Memory B cell (primary cell): ENCODE measurements around the gene PTCHD1.

Experiments
- ATAC-seq: fragments of 150-1000 bp; cut with Tn5 transposase; 2 replicates; pipeline ENCODE4 v1.10.0; 2021; ENCODE audit warnings: low read depth, mild to moderate bottlenecking, moderate library complexity
- DNase-seq, 2 donors: peaks; one replicate each; pipeline ENCODE4 v3.0.0; 2022; ENCODE audit warnings: low spot score in 2 of 2
- H3K27ac Mint-ChIP-seq: one replicate; pipeline ENCODE4 v1.8.0; 2022; ENCODE audit warnings: mild to moderate bottlenecking, moderate library complexity, mixed read lengths
- H3K27me3 Mint-ChIP-seq: one replicate; pipeline ENCODE4 v1.8.0; 2022; ENCODE audit warnings: mixed read lengths
- H3K36me3 Mint-ChIP-seq: one replicate; pipeline ENCODE4 v1.8.0; 2022; ENCODE audit warnings: mild to moderate bottlenecking, mixed read lengths
- H3K4me1 Mint-ChIP-seq: one replicate; pipeline ENCODE4 v1.8.0; 2022; ENCODE audit warnings: mixed read lengths
- H3K4me3 Mint-ChIP-seq: one replicate; pipeline ENCODE4 v1.8.0; 2022; ENCODE audit warnings: mild to moderate bottlenecking, moderate library complexity, mixed read lengths
- H3K9me3 Mint-ChIP-seq: one replicate; pipeline ENCODE4 v1.8.0; 2022; ENCODE audit warnings: mixed read lengths

PTCHD1 gene

DNA sequence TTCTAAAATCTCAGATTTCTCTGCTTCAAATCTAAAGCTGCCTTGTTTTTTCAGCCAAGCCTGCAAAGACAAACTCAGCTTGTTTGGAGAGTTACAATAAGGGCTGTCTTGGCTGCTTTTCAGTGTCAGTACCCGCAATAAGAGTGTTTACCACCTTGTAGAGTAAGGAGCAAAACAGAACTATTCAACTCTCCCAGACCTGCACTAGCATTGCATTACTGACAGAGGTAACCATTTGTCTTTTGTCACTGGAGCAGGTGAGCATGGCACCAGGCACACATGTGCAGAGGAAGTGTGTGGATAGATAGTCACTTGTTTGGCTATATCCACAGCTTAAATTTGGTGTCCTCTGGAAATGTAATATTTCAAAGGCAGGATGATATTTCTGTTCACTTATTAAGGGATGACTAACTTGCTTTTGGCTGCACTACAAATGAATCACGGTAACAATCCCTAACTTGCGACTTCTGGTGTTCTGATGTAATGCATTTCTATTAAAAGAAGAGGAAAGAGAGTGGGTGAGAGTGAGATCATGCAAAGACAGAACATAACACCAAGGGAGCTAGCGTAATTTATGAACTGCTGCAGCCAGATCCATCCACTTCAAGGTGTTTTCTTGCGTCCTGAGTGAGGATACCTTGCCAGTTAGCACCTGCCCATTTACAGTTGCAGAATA lies 38.6 kb downstream of the PTCHD1 start:
- H3K27ac Mint-ChIP-seq = no peak overlapping the region
- no peaks in the 10 kb centered on the region for H3K27me3 Mint-ChIP-seq
- no peak overlapping the region for H3K4me3 Mint-ChIP-seq
- ATAC-seq = no peak
- no peaks in the 10 kb centered on the region for H3K4me1 Mint-ChIP-seq
- DNase-seq = no peak
- H3K9me3 Mint-ChIP-seq = no peaks in the 10 kb centered on the region
- H3K36me3 Mint-ChIP-seq = no peaks in the 10 kb centered on the region

DNA sequence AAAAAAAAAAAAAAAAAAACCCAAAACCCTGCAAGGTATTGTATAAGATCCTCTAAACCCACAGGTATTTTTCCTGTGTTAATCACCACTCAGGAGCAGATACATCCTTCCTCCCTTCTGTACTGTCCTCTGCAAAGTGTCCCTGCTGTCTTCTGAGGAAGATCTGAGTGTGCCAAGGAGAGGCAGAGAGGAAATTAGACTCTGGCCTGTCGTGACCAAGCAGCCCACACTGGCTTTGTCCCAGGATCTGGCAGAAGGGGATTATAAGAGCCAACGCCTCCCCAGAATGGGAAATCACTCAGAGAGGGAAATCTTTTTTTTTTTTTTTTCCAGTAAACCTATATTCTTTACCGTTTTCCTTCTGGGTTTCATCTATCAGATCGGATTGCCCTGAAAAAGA lies 39.6 kb downstream of the PTCHD1 start:
- Mint-ChIP-seq H3K27me3 (no peaks in the 10 kb centered on the region), H3K27ac (no peak overlapping the region), H3K9me3 (no peaks in the 10 kb centered on the region), H3K36me3 (no peaks in the 10 kb centered on the region), H3K4me1 (no peaks in the 10 kb centered on the region), H3K4me3 (no peak overlapping the region)
- no peak for ATAC-seq
- DNase-seq = no peak

DNA sequence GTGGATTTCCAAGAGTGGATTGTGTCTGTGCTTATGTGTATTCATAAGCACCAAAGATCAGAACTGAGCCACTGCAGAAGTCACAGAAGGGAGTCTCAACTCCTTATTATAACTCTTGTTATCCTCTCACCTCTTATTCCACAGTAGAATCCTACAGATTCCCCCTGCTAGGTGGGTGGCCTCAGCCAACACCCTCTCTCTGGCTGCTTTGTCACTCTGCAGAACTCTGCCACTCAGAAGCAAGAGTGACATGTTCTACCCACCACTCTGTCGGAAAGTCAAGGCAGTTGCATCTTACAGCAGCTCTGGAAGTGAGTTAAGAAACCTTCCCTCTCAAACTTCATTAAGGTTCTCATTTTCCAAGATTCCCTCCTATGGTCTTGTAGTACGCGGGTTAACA lies 41.9 kb downstream of the PTCHD1 start:
- H3K36me3 Mint-ChIP-seq = no peaks in the 10 kb centered on the region

DNA sequence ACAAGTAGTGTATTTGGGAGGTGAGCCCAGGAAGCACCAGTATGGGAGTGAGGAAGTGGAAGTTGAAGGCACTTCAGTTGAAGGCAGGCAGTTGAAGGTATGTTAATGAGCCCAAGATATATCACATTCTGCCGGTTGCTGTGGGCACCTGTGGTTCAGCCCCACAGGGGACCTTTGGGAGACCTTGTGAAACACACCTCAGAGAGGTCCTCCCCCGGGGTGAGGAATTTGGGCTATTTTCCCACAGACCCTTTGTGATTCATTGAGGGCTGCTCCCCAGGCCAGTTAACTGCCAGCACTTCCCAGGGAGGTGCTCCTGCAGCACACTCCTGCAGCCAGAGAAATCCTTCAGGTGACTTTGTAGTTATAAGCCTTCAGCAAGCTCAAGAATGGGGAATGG lies 45.9 kb downstream of the PTCHD1 start:
- DNase-seq = no peak
- no peaks in the 10 kb centered on the region for H3K36me3 Mint-ChIP-seq
- no peaks in the 10 kb centered on the region for H3K9me3 Mint-ChIP-seq
- no peak for ATAC-seq
- peaks cover 2% of the 10 kb centered on the region for H3K27me3 Mint-ChIP-seq
- H3K27ac Mint-ChIP-seq = no peak overlapping the region
- no peak overlapping the region for H3K4me3 Mint-ChIP-seq
- peaks cover 3% of the 10 kb centered on the region for H3K4me1 Mint-ChIP-seq

More for the DNA sequence above, 41.9 kb downstream of the PTCHD1 start:
- Mint-ChIP-seq H3K4me3 (no peak overlapping the region), H3K9me3 (no peaks in the 10 kb centered on the region), H3K27me3 (no peaks in the 10 kb centered on the region), H3K27ac (no peak overlapping the region), H3K4me1 (no peaks in the 10 kb centered on the region)
- no peak for DNase-seq
- ATAC-seq = no peak

DNA sequence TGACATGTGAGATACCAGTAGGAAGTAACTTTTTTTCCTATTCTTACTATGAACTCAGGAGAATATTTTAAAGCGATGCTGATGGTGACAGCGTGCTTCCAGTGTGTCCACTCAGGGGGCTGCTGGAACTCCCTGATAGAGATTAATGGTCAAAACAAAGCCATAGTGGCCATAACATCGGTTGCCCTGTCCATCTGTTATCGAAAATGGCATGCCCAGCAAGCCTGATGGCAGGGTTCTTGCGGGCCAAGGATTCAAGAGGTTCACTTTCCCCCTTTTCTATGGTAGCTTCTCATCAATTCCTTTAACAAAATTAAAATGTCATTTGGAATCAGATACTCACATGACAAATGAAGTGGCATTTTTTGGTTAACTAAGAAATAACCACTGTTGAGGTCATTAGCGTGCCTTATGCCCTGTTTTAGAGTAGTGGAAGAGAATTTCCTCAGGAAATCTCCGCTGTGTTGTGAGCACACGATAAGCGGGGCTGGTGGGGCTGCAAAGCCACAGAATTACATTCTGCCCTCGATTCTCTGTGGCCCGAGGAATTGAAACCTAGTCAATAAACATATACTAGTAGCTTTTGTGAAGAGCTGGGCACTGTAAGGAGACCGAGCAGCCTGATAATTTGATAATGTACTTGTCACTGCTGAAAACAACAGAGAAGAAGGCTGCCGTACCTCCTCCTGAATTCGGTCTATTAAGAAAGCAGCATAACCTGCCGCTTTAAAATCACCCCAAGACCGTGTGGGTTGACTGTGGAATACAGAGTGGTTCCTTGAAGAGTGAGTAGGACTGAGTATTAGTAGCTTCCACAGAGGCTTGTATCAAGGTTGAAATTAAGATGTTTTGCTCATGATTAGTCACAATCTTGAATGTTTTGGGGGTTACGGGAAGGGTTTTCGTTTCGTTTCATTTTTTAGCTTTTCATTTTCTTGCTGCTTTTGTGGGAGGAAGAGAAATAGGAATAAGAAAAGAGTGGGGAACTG lies 46.7 kb downstream of the PTCHD1 start:
- Mint-ChIP-seq H3K27me3 (peaks cover 2% of the 10 kb centered on the region), H3K4me3 (peak overlapping the region; percentile 52), H3K27ac (no peak overlapping the region), H3K36me3 (no peaks in the 10 kb centered on the region), H3K4me1 (peaks cover 3% of the 10 kb centered on the region), H3K9me3 (no peaks in the 10 kb centered on the region)
- no peak for DNase-seq
- no peak for ATAC-seq

DNA sequence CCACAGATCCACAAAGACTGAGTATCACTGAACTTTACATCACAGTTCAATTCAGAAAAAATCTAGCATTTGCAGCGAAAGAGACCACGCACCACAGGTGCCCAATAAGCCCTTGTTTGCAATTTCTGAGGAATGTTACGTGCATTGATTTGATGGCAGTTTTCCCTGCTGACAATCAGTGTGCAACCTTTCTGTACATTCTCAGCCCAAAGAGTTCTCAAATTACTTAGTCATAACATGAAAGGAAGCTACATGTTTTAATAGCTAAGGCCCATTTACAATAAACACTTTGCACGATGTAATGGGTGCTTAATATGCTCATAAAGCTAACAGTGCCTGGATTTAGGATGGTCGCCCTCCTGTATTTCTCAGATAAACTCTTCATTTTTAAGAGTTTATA lies 47.9 kb downstream of the PTCHD1 start:
- Mint-ChIP-seq H3K4me3 (no peak overlapping the region), H3K9me3 (no peaks in the 10 kb centered on the region)

DNA sequence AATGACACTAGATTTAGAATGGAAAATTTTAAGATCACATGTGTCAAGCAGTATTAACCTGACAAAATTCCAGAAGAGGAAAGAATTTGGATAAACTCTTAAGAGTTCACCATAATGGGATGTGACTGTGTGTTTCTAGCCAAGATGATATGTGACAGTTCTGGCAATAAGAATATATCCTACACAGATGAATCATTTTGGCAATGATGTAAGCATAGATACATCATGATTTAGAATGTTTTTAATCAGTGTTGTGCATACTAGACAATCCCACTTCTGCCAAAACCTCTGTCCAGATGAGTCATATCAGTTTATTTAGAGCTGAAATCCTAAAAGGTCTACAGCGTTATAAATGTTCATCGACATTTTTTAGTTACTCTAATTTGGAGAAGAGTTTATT lies 48.8 kb downstream of the PTCHD1 start:
- no peak overlapping the region for H3K27ac Mint-ChIP-seq
- no peak for DNase-seq
- ATAC-seq = no peak
- no peaks in the 10 kb centered on the region for H3K36me3 Mint-ChIP-seq
- H3K27me3 Mint-ChIP-seq = peaks cover 4% of the 10 kb centered on the region
- H3K4me1 Mint-ChIP-seq = peaks cover 3% of the 10 kb centered on the region
- H3K9me3 Mint-ChIP-seq = no peaks in the 10 kb centered on the region
- no peak overlapping the region for H3K4me3 Mint-ChIP-seq

More for the DNA sequence above, 47.9 kb downstream of the PTCHD1 start:
- H3K36me3 Mint-ChIP-seq = no peaks in the 10 kb centered on the region
- H3K27me3 Mint-ChIP-seq = peaks cover 3% of the 10 kb centered on the region
- DNase-seq (no peak), ATAC-seq (no peak)
- no peak overlapping the region for H3K27ac Mint-ChIP-seq
- peaks cover 3% of the 10 kb centered on the region for H3K4me1 Mint-ChIP-seq

DNA sequence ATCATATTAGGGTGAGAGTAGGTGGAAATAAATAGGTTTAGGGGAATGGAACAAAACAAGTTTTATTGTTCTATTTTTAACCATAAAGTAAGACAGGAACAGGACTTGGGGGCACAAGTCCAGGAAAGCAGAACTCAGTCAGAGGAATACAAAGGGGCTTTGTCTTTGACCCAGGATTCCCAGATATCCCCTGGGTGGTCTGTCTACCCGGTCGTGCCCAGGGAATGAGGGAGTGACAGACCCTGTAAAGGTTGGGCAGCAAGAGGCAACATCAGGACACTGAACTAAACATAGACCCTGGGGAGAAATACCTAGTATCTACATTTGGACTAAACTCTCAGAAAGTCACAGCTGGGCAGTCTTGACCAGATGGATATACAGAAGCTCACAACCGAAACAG lies 50.6 kb downstream of the PTCHD1 start:
- DNase-seq = no peak
- Mint-ChIP-seq H3K36me3 (no peaks in the 10 kb centered on the region), H3K27ac (no peak overlapping the region), H3K4me1 (peaks cover 3% of the 10 kb centered on the region), H3K9me3 (no peaks in the 10 kb centered on the region), H3K4me3 (no peak overlapping the region), H3K27me3 (peaks cover 4% of the 10 kb centered on the region)
- ATAC-seq = no peak

DNA sequence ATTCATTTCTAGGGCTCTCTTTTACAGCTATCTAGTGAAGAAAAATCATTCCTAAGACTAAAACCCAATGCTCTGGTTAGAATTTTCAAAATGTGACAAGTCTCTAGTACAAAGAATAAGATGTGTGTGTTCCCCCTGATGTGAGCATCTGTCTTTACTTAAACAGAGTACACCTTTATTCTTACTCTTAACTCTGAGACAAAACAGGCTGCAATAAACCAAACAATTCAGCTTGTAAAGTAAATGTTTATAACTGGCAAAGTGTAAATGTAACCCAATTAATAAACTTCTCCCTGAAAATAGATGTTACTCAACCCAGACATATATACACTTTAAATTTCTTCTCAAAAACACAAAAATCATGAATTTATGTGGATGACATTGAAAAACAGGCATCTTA lies 51.6 kb downstream of the PTCHD1 start:
- Mint-ChIP-seq H3K27ac (no peak overlapping the region), H3K9me3 (no peaks in the 10 kb centered on the region), H3K4me1 (peaks cover 3% of the 10 kb centered on the region), H3K36me3 (no peaks in the 10 kb centered on the region), H3K27me3 (peaks cover 4% of the 10 kb centered on the region), H3K4me3 (no peak overlapping the region)
- DNase-seq (no peak), ATAC-seq (no peak)

DNA sequence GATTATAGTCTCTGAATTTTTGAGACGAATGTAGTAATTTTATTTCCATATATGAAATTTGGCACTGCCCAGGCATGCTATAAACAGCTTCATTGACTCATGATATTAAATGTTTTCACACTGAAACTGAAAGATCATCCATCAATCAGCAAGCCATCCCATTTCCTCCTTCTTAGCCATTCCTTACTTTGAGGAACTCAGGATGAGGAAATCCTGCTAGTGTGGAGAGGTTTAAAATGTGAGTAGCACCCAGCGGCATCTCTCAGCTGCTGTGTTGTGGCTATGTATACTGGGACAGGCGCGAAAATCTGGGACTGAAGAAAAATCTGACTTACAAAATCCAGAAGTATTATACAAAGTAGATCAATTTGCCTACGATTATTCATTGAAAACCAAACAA lies 52.1 kb downstream of the PTCHD1 start:
- H3K27me3 Mint-ChIP-seq = peaks cover 3% of the 10 kb centered on the region
- H3K4me1 Mint-ChIP-seq = peaks cover 2% of the 10 kb centered on the region
- H3K36me3 Mint-ChIP-seq = no peaks in the 10 kb centered on the region
- no peak overlapping the region for H3K27ac Mint-ChIP-seq
- DNase-seq (no peak), ATAC-seq (no peak)
- H3K4me3 Mint-ChIP-seq = no peak overlapping the region
- H3K9me3 Mint-ChIP-seq = no peaks in the 10 kb centered on the region

DNA sequence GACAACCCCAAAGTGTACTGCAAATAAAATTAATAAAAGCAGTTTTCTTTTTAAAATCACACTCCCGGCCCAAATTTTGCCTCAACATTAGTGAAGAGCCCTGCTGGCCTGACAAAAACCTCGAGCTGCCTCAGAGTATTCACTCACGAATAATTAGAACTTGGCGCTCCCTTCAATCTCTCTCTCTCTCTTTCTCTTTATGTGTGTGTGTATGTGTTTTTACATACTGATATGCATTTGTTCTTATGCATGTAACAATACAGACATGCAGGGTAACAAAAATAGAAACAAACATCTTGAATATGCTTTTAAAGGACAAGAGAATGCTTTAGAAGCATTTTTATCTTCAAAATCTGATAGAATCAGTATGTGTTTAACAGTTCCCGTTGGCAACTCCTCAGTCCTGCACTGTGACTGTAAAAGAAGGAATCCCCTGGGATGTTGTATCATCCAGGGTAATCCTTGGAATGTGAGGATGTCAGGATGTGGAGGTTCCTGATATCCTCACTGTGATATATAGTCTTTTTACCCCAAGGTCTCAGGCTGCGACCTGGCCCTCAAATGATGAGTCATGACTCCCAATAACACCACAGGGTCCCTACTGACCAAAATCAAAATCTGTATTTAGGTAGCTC lies 53.0 kb downstream of the PTCHD1 start:
- peaks cover 2% of the 10 kb centered on the region for H3K27me3 Mint-ChIP-seq
- H3K9me3 Mint-ChIP-seq = no peaks in the 10 kb centered on the region
- no peak overlapping the region for H3K4me3 Mint-ChIP-seq
- H3K36me3 Mint-ChIP-seq = no peaks in the 10 kb centered on the region
- DNase-seq (no peak), ATAC-seq (no peak)
- H3K27ac Mint-ChIP-seq = no peak overlapping the region
- H3K4me1 Mint-ChIP-seq = no peaks in the 10 kb centered on the region

DNA sequence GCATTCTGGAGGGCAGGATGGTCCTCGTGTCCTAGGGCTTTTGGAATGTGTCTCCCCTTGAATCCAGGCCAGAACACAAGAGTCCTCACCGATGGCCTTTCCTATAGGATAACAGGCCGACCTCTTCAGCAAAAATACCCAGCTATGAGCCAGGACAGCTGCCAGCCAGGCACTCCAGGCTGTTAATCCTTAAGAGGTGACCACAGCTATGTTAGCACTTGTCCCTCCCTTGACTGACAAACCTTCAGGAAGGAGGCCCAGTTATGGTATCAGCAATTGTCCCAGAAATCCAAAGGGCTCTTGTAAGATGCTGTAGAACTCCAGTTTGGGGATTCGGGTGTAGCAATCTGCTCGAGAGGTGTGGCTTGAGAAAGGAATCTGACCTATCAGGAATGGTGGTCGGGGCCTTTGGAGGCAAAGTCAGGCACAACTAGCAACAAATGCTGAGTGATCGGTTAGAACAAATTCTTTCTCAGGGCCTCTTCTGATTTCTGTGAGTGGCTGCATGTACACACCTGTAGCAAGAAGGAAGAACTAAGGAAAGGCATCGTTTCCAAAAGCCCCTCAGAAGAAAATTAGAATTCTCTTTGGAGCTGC lies 54.6 kb downstream of the PTCHD1 start:
- H3K4me1 Mint-ChIP-seq = no peaks in the 10 kb centered on the region
- no peak overlapping the region for H3K27ac Mint-ChIP-seq
- DNase-seq (no peak), ATAC-seq (no peak)
- H3K4me3 Mint-ChIP-seq = no peak overlapping the region
- no peaks in the 10 kb centered on the region for H3K36me3 Mint-ChIP-seq
- H3K9me3 Mint-ChIP-seq = no peaks in the 10 kb centered on the region
- H3K27me3 Mint-ChIP-seq = peaks cover 2% of the 10 kb centered on the region

DNA sequence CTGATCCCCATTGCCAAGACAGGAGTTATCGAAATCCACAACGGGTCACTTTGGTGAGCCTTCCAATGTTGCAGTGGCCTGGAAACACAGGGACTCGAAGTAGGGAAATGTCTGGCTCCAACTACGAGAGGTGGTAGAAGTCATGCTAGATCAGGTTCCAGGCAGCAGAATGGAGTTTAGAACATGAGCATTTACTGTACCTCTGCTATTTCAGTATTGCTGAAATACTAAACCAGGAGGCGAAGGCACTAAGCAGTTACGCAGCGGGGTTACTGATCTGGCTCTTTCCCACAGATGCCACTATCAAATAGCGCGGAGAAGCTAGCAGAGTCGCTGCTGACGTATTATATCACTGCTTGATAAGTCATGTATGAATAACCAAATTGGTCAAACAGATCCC lies 56.3 kb downstream of the PTCHD1 start:
- H3K27me3 Mint-ChIP-seq = peaks cover 2% of the 10 kb centered on the region
- no peaks in the 10 kb centered on the region for H3K4me1 Mint-ChIP-seq
- DNase-seq (no peak), ATAC-seq (no peak)
- no peak overlapping the region for H3K4me3 Mint-ChIP-seq
- H3K27ac Mint-ChIP-seq = no peak overlapping the region
- no peaks in the 10 kb centered on the region for H3K36me3 Mint-ChIP-seq
- H3K9me3 Mint-ChIP-seq = no peaks in the 10 kb centered on the region

DNA sequence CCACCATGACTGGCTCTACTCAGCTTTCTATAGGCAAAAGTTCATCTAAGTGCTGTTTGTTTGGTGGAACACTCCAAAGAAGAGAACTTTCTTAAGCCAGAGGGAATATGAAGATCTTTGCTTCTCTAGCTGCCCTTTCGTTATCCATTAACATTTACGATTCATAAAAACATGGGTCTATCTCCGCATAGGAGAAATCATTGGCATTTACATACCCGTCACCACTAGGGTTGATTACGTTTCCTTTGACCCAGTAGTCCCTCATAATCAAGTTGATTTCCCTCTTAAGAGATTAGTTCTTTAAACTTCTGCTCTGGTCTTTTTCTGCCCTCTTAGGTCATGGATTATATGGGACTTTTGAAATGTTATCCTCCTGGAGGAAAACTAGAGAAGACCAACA lies 57.5 kb downstream of the PTCHD1 start:
- Mint-ChIP-seq H3K9me3 (no peaks in the 10 kb centered on the region), H3K27me3 (peaks cover 2% of the 10 kb centered on the region), H3K4me1 (no peaks in the 10 kb centered on the region), H3K27ac (no peak overlapping the region), H3K36me3 (no peaks in the 10 kb centered on the region), H3K4me3 (no peak overlapping the region)
- no peak for DNase-seq
- ATAC-seq = no peak
